Karpas-422 (cell line): Measurements from ENCODE around the gene B3GAT1. TPM values are rescaled to one million over a fixed set of nuclear protein-coding genes. Genes with fewer than 3 reads are reported as not detected.

Experiments
- DNase-seq: peaks from one replicate; pipeline ENCODE4 v3.0.0-alpha.2; 2015
- H2AFZ ChIP-seq: fragments of 200-600 bp; sonication (generic); 2 replicates; pipeline ENCODE4 v1.6.1; 2014; ENCODE audit warnings: antibody characterized with exemption, low read length, mixed read lengths
- H3K27ac ChIP-seq: fragments of 200-600 bp; sonication (generic); 2 replicates; pipeline ENCODE4 v1.5.1; 2014; ENCODE audit warnings: mild to moderate bottlenecking, low read length, moderate library complexity
- H3K27me3 ChIP-seq: fragments of 200-600 bp; sonication (generic); 2 replicates; pipeline ENCODE4 v1.6.1; 2014; ENCODE audit warnings: low read length, mixed read lengths
- H3K36me3 ChIP-seq: fragments of 200-600 bp; sonication (generic); 2 replicates; pipeline ENCODE4 v1.6.1; 2014; ENCODE audit warnings: low read length, mixed read lengths; ENCODE audit not compliant: insufficient read depth
- H3K4me1 ChIP-seq: fragments of 200-600 bp; sonication (generic); 2 replicates; pipeline ENCODE4 v1.6.1; 2014; ENCODE audit warnings: mild to moderate bottlenecking, low read length, mixed read lengths
- H3K4me2 ChIP-seq: fragments of 200-600 bp; sonication (generic); 2 replicates; pipeline ENCODE4 v1.6.1; 2014; ENCODE audit warnings: low read length, low read depth, mild to moderate bottlenecking; ENCODE audit not compliant: poor library complexity, severe bottlenecking
- H3K4me3 ChIP-seq: fragments of 200-600 bp; sonication (generic); 2 replicates; pipeline ENCODE4 v1.5.1; 2014; ENCODE audit warnings: mild to moderate bottlenecking, antibody characterized with exemption, low read length, mixed read lengths
- H3K79me2 ChIP-seq: fragments of 200-600 bp; sonication (generic); 2 replicates; pipeline ENCODE4 v1.6.1; 2014; ENCODE audit warnings: mild to moderate bottlenecking, low read length, mixed read lengths
- H3K9ac ChIP-seq: fragments of 200-600 bp; sonication (generic); 2 replicates; pipeline ENCODE4 v1.6.0; 2014; ENCODE audit warnings: low read length
- H3K9me2 ChIP-seq: fragments of 200-600 bp; sonication (generic), shearing (Covaris generic); replicated peaks from 2 replicates; pipeline ENCODE4 v1.6.0; 2014; ENCODE audit warnings: mild to moderate bottlenecking, low read length, moderate library complexity; ENCODE audit not compliant: insufficient read depth
- H3K9me3 ChIP-seq: fragments of 300-700, 200-600 bp; sonication (generic); 2 replicates; pipeline ENCODE4 v1.6.1; 2014; ENCODE audit warnings: low read length, mixed read lengths
- H4K20me1 ChIP-seq: fragments of 200-600 bp; sonication (generic); 2 replicates; pipeline ENCODE4 v1.6.1; 2014; ENCODE audit warnings: mild to moderate bottlenecking, antibody characterized with exemption, low read length, low read depth; ENCODE audit not compliant: insufficient read depth
- total RNA-seq: library from RNA; depleted of rRNA; stranded (reverse); fragments of >200 nt; shearing (Covaris generic); gene quantifications from 2 replicates; pipeline ENCODE4 v1.2.3, GENCODE V29; 2014; ENCODE audit warnings: low replicate concordance

The B3GAT1 gene
- total RNA-seq, 1 experiment from 2014 or later = not detected

GRCh38 chr11:134374171-134374570, 37.9 kb downstream of the B3GAT1 start:
- Histone ChIP-seq H2AFZ (no peak overlapping the region), H3K9me3 (no peaks in the 10 kb centered on the region), H4K20me1 (no peaks in the 10 kb centered on the region), H3K79me2 (no peaks in the 10 kb centered on the region), H3K4me2 (no peak overlapping the region), H3K4me3 (no peak overlapping the region), H3K36me3 (no peaks in the 10 kb centered on the region), H3K27ac (no peak overlapping the region), H3K9ac (no peak overlapping the region), H3K27me3 (no peaks in the 10 kb centered on the region), H3K9me2 (no peaks in the 10 kb centered on the region), H3K4me1 (no peaks in the 10 kb centered on the region)
- no peak for DNase-seq

GRCh38 chr11:134373591-134374052, 38.4 kb downstream of the B3GAT1 start:
- Histone ChIP-seq H2AFZ (no peak overlapping the region), H3K4me1 (no peaks in the 10 kb centered on the region), H3K4me2 (no peak overlapping the region), H3K36me3 (no peaks in the 10 kb centered on the region), H3K9me2 (no peaks in the 10 kb centered on the region), H3K27me3 (no peaks in the 10 kb centered on the region), H3K9ac (no peak overlapping the region), H3K9me3 (no peaks in the 10 kb centered on the region), H3K27ac (no peak overlapping the region), H3K79me2 (no peaks in the 10 kb centered on the region), H4K20me1 (no peaks in the 10 kb centered on the region), H3K4me3 (no peak overlapping the region)
- no peak for DNase-seq

GRCh38 chr11:134372961-134373360, 39.1 kb downstream of the B3GAT1 start:
- no peak for DNase-seq
- Histone ChIP-seq H4K20me1 (no peaks in the 10 kb centered on the region), H3K9ac (no peak overlapping the region), H3K79me2 (no peaks in the 10 kb centered on the region), H3K4me3 (no peak overlapping the region), H3K27me3 (no peaks in the 10 kb centered on the region), H3K4me2 (no peak overlapping the region), H3K9me2 (no peaks in the 10 kb centered on the region), H3K36me3 (no peaks in the 10 kb centered on the region), H2AFZ (no peak overlapping the region), H3K4me1 (no peaks in the 10 kb centered on the region), H3K27ac (no peak overlapping the region), H3K9me3 (no peaks in the 10 kb centered on the region)

GRCh38 chr11:134372536-134372935, 39.5 kb downstream of the B3GAT1 start:
- H3K9me3 ChIP-seq = no peaks in the 10 kb centered on the region
- no peaks in the 10 kb centered on the region for H3K9me2 ChIP-seq
- H3K27ac ChIP-seq = no peak overlapping the region
- no peak overlapping the region for H3K4me3 ChIP-seq
- no peaks in the 10 kb centered on the region for H3K4me1 ChIP-seq
- H2AFZ ChIP-seq = no peak overlapping the region
- H3K4me2 ChIP-seq = no peak overlapping the region
- DNase-seq = no peak
- H3K36me3 ChIP-seq = no peaks in the 10 kb centered on the region
- no peak overlapping the region for H3K9ac ChIP-seq
- no peaks in the 10 kb centered on the region for H3K27me3 ChIP-seq
- H4K20me1 ChIP-seq = no peaks in the 10 kb centered on the region
- no peaks in the 10 kb centered on the region for H3K79me2 ChIP-seq

GRCh38 chr11:134371436-134372185, 40.4 kb downstream of the B3GAT1 start:
- H2AFZ ChIP-seq = no peak overlapping the region
- H3K9me2 ChIP-seq = no peaks in the 10 kb centered on the region
- no peak overlapping the region for H3K4me3 ChIP-seq
- H3K27ac ChIP-seq = no peak overlapping the region
- DNase-seq = no peak
- no peaks in the 10 kb centered on the region for H3K79me2 ChIP-seq
- H4K20me1 ChIP-seq = no peaks in the 10 kb centered on the region
- no peak overlapping the region for H3K9ac ChIP-seq
- H3K27me3 ChIP-seq = no peaks in the 10 kb centered on the region
- H3K36me3 ChIP-seq = no peaks in the 10 kb centered on the region
- no peaks in the 10 kb centered on the region for H3K9me3 ChIP-seq
- no peaks in the 10 kb centered on the region for H3K4me1 ChIP-seq
- H3K4me2 ChIP-seq = no peak overlapping the region

- H3K9me2 ChIP-seq = no peaks in the 10 kb centered on the region
- H3K27me3 ChIP-seq = no peaks in the 10 kb centered on the region
- no peaks in the 10 kb centered on the region for H3K79me2 ChIP-seq
- no peak overlapping the region for H2AFZ ChIP-seq
- no peak overlapping the region for H3K4me3 ChIP-seq
- no peaks in the 10 kb centered on the region for H3K4me1 ChIP-seq
- DNase-seq = no peak
- H3K9me3 ChIP-seq = no peaks in the 10 kb centered on the region
- H3K9ac ChIP-seq = no peak overlapping the region
- H3K4me2 ChIP-seq = no peak overlapping the region
- no peaks in the 10 kb centered on the region for H4K20me1 ChIP-seq
- H3K36me3 ChIP-seq = no peaks in the 10 kb centered on the region
- H3K27ac ChIP-seq = no peak overlapping the region
Measured at GRCh38 chr11:134370526-134371435, 41.3 kb downstream of the B3GAT1 start.

GRCh38 chr11:134369656-134370525, 42.2 kb downstream of the B3GAT1 start:
- no peaks in the 10 kb centered on the region for H3K27me3 ChIP-seq
- H3K9ac ChIP-seq = no peak overlapping the region
- no peaks in the 10 kb centered on the region for H4K20me1 ChIP-seq
- no peaks in the 10 kb centered on the region for H3K36me3 ChIP-seq
- no peak overlapping the region for H3K4me2 ChIP-seq
- H3K79me2 ChIP-seq = no peaks in the 10 kb centered on the region
- no peak for DNase-seq
- H3K27ac ChIP-seq = no peak overlapping the region
- H3K9me2 ChIP-seq = no peaks in the 10 kb centered on the region
- no peaks in the 10 kb centered on the region for H3K9me3 ChIP-seq
- no peak overlapping the region for H2AFZ ChIP-seq
- no peaks in the 10 kb centered on the region for H3K4me1 ChIP-seq
- H3K4me3 ChIP-seq = no peak overlapping the region
